Prostate gland (tissue), 2 donors: ENCODE measurements around the gene TGFA.

ENCODE experiments used
- CTCF ChIP-seq, 4 experiments: fragments of 200-600 bp in 2 of 4; fragments of 450-650 bp in 2 of 4; sonication (generic) in 2 of 4; IDR thresholded peaks; 1 replicate in 3 of 4; 2 replicates in 1 of 4; pipeline ENCODE4 v1.5.1; 2016 to 2019; ENCODE audit warnings: antibody characterized with exemption in 4 of 4, mild to moderate bottlenecking in 2 of 4, moderate library complexity in 2 of 4
- POLR2AphosphoS5 ChIP-seq: sonication (generic); formaldehyde crosslinking; IDR thresholded peaks from one replicate; pipeline ENCODE4 v1.6.1; 2017; ENCODE audit warnings: antibody characterized with exemption

GRCh38 chr2:70477441-70477844, 76.2 kb downstream of the TGFA start:
- no peak for TF ChIP-seq CTCF (IDR thresholded peaks at IDR 0.05)
- TF ChIP-seq POLR2AphosphoS5 = no peak
